Measurements from ENCODE around the gene KDM3A.

KDM3A gene

GRCh38 chr2:86520153-86520552 is 79.0 kb downstream of the KDM3A start:
- no peak for DNase-seq

GRCh38 chr2:86521922-86522321 is 80.8 kb downstream of the KDM3A start:
- DNase-seq, result no peak

- DNase-seq, result no peak
Measured at GRCh38 chr2:86522711-86523110, 81.5 kb downstream of the KDM3A start.

GRCh38 chr2:86523491-86523890 is 82.3 kb downstream of the KDM3A start:
- DNase-seq, result no peak

- no peak for DNase-seq
Measured at GRCh38 chr2:86525421-86526340, 84.5 kb downstream of the KDM3A start.

GRCh38 chr2:86533589-86533988 is 92.4 kb downstream of the KDM3A start:
- DNase-seq, result no peak

GRCh38 chr2:86541334-86541733 is 100.2 kb downstream of the KDM3A start:
- DNase-seq, result no peak
